Stomach (tissue), 4 donors: ENCODE data around the gene MSH5.

Experiments used
- CTCF ChIP-seq, 7 experiments: fragments of 450-650 bp in 4 of 7; fragments of 200-600 bp in 3 of 7; sonication (generic) in 3 of 7; IDR thresholded peaks; one replicate each; pipeline ENCODE4 v1.5.1; 2016 to 2019; ENCODE audit warnings: antibody characterized with exemption in 7 of 7, control low read depth in 2 of 7, mild to moderate bottlenecking in 1 of 7
- POLR2A ChIP-seq, 4 donors: fragments of 450-650 bp; IDR thresholded peaks; one replicate each; pipeline ENCODE4 v1.6.1; 2016; ENCODE audit warnings: antibody characterized with exemption in 4 of 4, control low read depth in 2 of 4, mild to moderate bottlenecking in 1 of 4, moderate library complexity in 1 of 4
- POLR2AphosphoS5 ChIP-seq, 3 donors: sonication (generic); formaldehyde crosslinking; IDR thresholded peaks; one replicate each; pipeline ENCODE4 v1.6.1; 2016; ENCODE audit warnings: antibody characterized with exemption in 3 of 3

GRCh38 chr6:31775633-31776484 is 36.1 kb downstream of the MSH5 start:
- TF ChIP-seq POLR2A (IDR thresholded peaks at IDR 0.05) (no peak), CTCF (IDR thresholded peaks at IDR 0.05) (no peak), POLR2AphosphoS5 (IDR thresholded peaks at IDR 0.05) (no peak)
